ENCODE data around the gene CCR3. TPM values are rescaled to one million over a fixed set of nuclear protein-coding genes. Genes with fewer than 3 reads are reported as not detected.

The CCR3 gene
- total RNA-seq, 1 experiment from 2014 or later, result 0.22 TPM

DNA sequence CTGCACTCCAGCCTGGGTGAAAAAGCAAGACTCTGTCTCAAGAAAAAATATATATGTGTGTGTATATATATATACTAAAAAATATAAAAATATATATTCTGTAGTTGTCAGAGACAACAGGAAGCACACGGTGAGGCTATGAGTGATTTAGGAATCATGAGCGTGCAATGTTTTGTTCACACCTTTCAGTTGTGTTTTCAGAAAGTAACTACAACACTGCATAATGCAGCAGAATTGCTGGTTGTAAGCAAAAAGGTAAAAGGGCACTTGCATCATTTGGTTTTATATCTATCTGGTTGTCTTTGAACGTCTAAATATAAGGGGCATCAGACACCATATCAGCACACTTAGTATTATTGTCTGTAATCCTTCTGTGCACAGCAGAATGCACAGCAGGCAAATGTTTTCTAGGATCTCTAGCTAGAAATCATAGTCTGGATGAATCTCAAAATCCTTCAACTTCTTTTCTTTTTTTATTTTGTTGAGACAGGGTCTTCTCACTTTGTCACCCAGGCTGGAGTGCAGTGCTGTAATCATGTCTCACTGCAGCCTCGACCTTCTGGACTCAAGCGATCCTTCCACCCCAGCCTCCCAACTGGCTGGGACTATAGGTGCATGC, 44.8 kb downstream of the CCR3 start:
- Histone ChIP-seq H3F3A (ENCODE audit: low read length, unreplicated experiment) (no peaks in the 10 kb centered on the region), H3K4me2 (ENCODE audit: low read length) (no peak overlapping the region), H3K9me2 (replicated peaks; ENCODE audit: low read length) (no peaks in the 10 kb centered on the region), H3K27ac (ENCODE audit: low read length) (no peak overlapping the region), H3K4me3 (ENCODE audit: low read length) (no peak overlapping the region), H3K36me3 (ENCODE audit: low read depth, low read length) (no peaks in the 10 kb centered on the region), H3K79me2 (ENCODE audit: low read length) (no peaks in the 10 kb centered on the region), H3K9ac (ENCODE audit: low read length) (no peak overlapping the region), H3K4me1 (ENCODE audit: insufficient read depth, low read length) (peaks cover 11% of the 10 kb centered on the region; the same call in 1 of the 2 replicates), H4K20me1 (ENCODE audit: low read length) (no peaks in the 10 kb centered on the region), H3K9me3 (ENCODE audit: low read length) (no peaks in the 10 kb centered on the region), H2AFZ (ENCODE audit: low read length) (no peak overlapping the region), H3K27me3 (ENCODE audit: low read length) (no peaks in the 10 kb centered on the region)
- ChIA-PET CTCF (no interaction called here), POLR2A (ENCODE audit: unreplicated experiment) (no interaction called here)
- ATAC-seq (no peak), DNase-seq (no peak)
- intact Hi-C loops (cut with micrococcal nuclease), result no loop called here
- BruUV-seq (replicated peaks), result no TSS peak
- TF ChIP-seq, protein P1, sequence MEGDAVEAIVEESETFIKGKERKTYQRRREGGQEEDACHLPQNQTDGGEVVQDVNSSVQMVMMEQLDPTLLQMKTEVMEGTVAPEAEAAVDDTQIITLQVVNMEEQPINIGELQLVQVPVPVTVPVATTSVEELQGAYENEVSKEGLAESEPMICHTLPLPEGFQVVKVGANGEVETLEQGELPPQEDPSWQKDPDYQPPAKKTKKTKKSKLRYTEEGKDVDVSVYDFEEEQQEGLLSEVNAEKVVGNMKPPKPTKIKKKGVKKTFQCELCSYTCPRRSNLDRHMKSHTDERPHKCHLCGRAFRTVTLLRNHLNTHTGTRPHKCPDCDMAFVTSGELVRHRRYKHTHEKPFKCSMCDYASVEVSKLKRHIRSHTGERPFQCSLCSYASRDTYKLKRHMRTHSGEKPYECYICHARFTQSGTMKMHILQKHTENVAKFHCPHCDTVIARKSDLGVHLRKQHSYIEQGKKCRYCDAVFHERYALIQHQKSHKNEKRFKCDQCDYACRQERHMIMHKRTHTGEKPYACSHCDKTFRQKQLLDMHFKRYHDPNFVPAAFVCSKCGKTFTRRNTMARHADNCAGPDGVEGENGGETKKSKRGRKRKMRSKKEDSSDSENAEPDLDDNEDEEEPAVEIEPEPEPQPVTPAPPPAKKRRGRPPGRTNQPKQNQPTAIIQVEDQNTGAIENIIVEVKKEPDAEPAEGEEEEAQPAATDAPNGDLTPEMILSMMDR (conservative IDR thresholded peaks at IDR 0.05; ENCODE audit: low read depth, low read length), result no peak

DNA sequence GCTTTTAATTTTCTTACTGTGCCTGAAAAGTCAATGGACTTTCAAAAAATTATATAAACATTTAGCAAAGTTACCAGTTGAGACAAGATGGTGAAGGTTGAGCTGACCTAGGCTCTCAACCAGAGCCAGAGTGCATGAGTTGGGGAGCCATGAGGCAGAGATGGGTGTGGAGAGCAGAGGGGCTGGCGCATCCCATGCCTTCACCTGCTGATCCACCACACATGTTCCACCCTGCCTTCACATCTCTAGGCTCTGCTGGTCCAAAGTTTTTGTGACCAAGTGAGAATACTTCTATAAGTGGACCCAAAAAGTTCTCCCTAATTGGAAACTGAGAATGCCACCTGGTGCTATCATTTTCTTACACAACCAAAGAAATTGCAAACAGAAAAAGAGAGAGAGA, 47.3 kb downstream of the CCR3 start:
- DNase-seq (no peak), ATAC-seq (no peak)
- TF ChIP-seq EZH2 (IDR thresholded peaks at IDR 0.05; ENCODE audit: low read length, unreplicated experiment) (no peak), EZH2phosphoT487 (IDR thresholded peaks at IDR 0.05; ENCODE audit: borderline replicate concordance, low read length) (no peak)
- TF ChIP-seq, protein P1 (conservative IDR thresholded peaks at IDR 0.05; ENCODE audit: low read depth, low read length), result no peak
- Histone ChIP-seq H3K9me2 (replicated peaks; ENCODE audit: low read length) (no peaks in the 10 kb centered on the region), H3K9ac (ENCODE audit: low read length) (no peak overlapping the region), H3K4me1 (ENCODE audit: insufficient read depth, low read length) (peaks cover 10% of the 10 kb centered on the region; the same call in 1 of the 2 replicates), H3F3A (ENCODE audit: low read length, unreplicated experiment) (no peaks in the 10 kb centered on the region), H3K27ac (ENCODE audit: low read length) (no peak overlapping the region), H3K79me2 (ENCODE audit: low read length) (no peaks in the 10 kb centered on the region), H3K9me3 (ENCODE audit: low read length) (no peaks in the 10 kb centered on the region), H3K36me3 (ENCODE audit: low read depth, low read length) (no peaks in the 10 kb centered on the region), H4K20me1 (ENCODE audit: low read length) (no peaks in the 10 kb centered on the region), H2AFZ (ENCODE audit: low read length) (no peak overlapping the region), H3K4me2 (ENCODE audit: low read length) (no peak overlapping the region), H3K27me3 (ENCODE audit: low read length) (no peaks in the 10 kb centered on the region), H3K4me3 (ENCODE audit: low read length) (no peak overlapping the region)
- CTCF ChIA-PET, result no interaction called here
- intact Hi-C loops (cut with micrococcal nuclease), result no loop called here
- no TSS peak for BruUV-seq (replicated peaks)
- POLR2A ChIA-PET (ENCODE audit: unreplicated experiment), result no interaction called here

DNA sequence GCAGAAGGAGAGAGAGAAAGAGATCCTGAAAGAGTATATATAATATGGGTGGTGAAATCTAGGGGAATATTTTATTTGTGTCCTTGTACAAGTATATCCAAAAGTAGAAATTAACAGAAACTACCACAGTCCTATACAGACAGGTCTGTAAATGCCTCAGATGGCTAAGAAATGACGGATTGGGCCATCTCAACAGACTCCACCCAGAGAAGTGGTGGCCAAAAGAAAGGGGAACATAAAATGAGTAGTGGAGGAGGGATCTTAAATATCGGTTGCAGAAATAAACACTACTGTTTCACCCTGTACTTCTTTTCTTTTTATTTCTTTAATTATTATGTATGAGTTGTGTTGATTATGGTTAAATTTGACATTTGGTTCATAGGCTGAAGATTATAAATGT, 47.7 kb downstream of the CCR3 start:
- no peak for ATAC-seq
- Histone ChIP-seq H3K4me3 (ENCODE audit: low read length) (no peak overlapping the region), H3K27ac (ENCODE audit: low read length) (no peak overlapping the region), H3K4me1 (ENCODE audit: insufficient read depth, low read length) (peaks cover 6% of the 10 kb centered on the region; the same call in 1 of the 2 replicates), H3K9me3 (ENCODE audit: low read length) (no peaks in the 10 kb centered on the region), H3K9ac (ENCODE audit: low read length) (no peak overlapping the region), H3K27me3 (ENCODE audit: low read length) (no peaks in the 10 kb centered on the region), H3K4me2 (ENCODE audit: low read length) (no peak overlapping the region), H3K36me3 (ENCODE audit: low read depth, low read length) (no peaks in the 10 kb centered on the region), H3K79me2 (ENCODE audit: low read length) (no peaks in the 10 kb centered on the region), H3K9me2 (replicated peaks; ENCODE audit: low read length) (no peaks in the 10 kb centered on the region), H3F3A (ENCODE audit: low read length, unreplicated experiment) (no peaks in the 10 kb centered on the region), H2AFZ (ENCODE audit: low read length) (no peak overlapping the region), H4K20me1 (ENCODE audit: low read length) (no peaks in the 10 kb centered on the region)
- intact Hi-C loops (cut with micrococcal nuclease), result no loop called here
- DNase-seq, result no peak
- no TSS peak for BruUV-seq (replicated peaks)
- TF ChIP-seq EZH2 (IDR thresholded peaks at IDR 0.05; ENCODE audit: low read length, unreplicated experiment) (no peak), EZH2phosphoT487 (IDR thresholded peaks at IDR 0.05; ENCODE audit: borderline replicate concordance, low read length) (no peak)
- TF ChIP-seq, protein P1 (conservative IDR thresholded peaks at IDR 0.05; ENCODE audit: low read depth, low read length), result no peak
- ChIA-PET CTCF (no interaction called here), POLR2A (ENCODE audit: unreplicated experiment) (no interaction called here)
